ENCODE results near the gene AFAP1L1. TPM values are rescaled to one million over a fixed set of nuclear protein-coding genes. Genes with fewer than 3 reads are reported as not detected.
A peak's percentile ranks its signal among the peaks of the same experiment; 100 is the strongest.

The AFAP1L1 gene
- total and polyA plus RNA-seq, 9 of the 15 experiments (the other 6 are each of a cell fraction or from before 2014, with no cell fraction given): 0.01 to 0.12 (median 0.03) TPM; not detected in 4

DNA sequence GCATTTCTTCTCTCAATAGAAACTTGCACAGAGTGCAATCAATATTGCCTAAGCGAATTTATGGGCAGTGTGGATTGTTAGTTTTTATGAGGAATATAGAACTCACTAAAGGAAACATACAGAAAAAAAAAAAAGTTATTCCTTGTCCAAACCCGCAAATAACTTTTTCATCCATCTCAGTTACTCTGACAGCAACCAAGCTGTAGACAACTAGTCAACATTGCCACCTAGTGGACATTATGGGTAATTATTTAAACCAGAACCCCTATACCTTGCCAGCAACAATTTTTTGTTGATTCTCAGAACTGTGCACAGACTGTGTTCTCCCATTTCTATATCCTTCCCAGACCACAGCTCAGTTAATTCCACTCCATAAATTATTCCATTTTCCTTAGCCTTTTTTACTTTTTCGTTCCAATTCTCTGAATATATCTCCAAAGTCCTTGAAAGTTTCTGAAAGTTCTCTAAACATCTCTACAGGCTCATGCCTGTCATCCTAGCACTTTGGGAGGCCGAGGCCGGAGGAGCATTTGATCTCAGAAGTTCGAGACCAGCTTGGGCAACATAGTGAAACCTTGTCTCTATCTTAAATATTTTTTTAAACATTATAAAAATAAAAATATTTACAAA, 2.6 kb upstream of the AFAP1L1 start (continued):
- TF ChIP-seq, protein P1, sequence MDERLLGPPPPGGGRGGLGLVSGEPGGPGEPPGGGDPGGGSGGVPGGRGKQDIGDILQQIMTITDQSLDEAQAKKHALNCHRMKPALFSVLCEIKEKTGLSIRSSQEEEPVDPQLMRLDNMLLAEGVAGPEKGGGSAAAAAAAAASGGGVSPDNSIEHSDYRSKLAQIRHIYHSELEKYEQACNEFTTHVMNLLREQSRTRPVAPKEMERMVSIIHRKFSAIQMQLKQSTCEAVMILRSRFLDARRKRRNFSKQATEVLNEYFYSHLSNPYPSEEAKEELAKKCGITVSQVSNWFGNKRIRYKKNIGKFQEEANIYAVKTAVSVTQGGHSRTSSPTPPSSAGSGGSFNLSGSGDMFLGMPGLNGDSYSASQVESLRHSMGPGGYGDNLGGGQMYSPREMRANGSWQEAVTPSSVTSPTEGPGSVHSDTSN (CRISPR knock-in tag; IDR thresholded peaks at IDR 0.05; ENCODE audit: low read depth): no peak
- TF ChIP-seq, protein P1 (tag; conservative IDR thresholded peaks at IDR 0.05; ENCODE audit: low read depth): peak; percentile 62
- TF ChIP-seq SMC3 (conservative IDR thresholded peaks at IDR 0.05; ENCODE audit: insufficient read depth, low read depth, low read length) (peak; percentile 32; the same call in 1 of the 2 replicates), CBX5 (IDR thresholded peaks at IDR 0.05; ENCODE audit: borderline replicate concordance, low read depth) (0 out of 2 replicates have a peak, but pooled peaks have one; percentile 41), MLX (CRISPR knock-in tag; conservative IDR thresholded peaks at IDR 0.05) (no peak), ZNF146 (CRISPR knock-in tag; IDR thresholded peaks at IDR 0.05; ENCODE audit: unreplicated experiment) (no peak), DEAF1 (CRISPR knock-in tag; IDR thresholded peaks at IDR 0.05) (peak; percentile 61; the same call in 1 of the 2 replicates), ZNF79 (CRISPR knock-in tag; IDR thresholded peaks at IDR 0.05; ENCODE audit: low read depth) (no peak), YBX1 (IDR thresholded peaks at IDR 0.05) (no peak), TRIM28 (IDR thresholded peaks at IDR 0.05) (peak; percentile 69), LARP7 (IDR thresholded peaks at IDR 0.05) (no peak), XRCC5 (IDR thresholded peaks at IDR 0.05; ENCODE audit: low read depth, low read length) (no peak), RAD21 (CRISPR knock-in tag; conservative IDR thresholded peaks at IDR 0.05 in 1 of 2, IDR thresholded peaks at IDR 0.05 in 1 of 2) (peak; percentile 81 to 85), HDAC8 (tag; IDR thresholded peaks at IDR 0.05) (no peak), EZH2 (IDR thresholded peaks at IDR 0.05; ENCODE audit: borderline replicate concordance, low read depth, low read length) (no peak), SIN3A (IDR thresholded peaks at IDR 0.05; ENCODE audit: borderline replicate concordance in 2 of 2, control insufficient read depth in 1 of 2, low read depth in 2 of 2, low read length in 2 of 2) (no peak)
- TF ChIP-seq, protein P2, sequence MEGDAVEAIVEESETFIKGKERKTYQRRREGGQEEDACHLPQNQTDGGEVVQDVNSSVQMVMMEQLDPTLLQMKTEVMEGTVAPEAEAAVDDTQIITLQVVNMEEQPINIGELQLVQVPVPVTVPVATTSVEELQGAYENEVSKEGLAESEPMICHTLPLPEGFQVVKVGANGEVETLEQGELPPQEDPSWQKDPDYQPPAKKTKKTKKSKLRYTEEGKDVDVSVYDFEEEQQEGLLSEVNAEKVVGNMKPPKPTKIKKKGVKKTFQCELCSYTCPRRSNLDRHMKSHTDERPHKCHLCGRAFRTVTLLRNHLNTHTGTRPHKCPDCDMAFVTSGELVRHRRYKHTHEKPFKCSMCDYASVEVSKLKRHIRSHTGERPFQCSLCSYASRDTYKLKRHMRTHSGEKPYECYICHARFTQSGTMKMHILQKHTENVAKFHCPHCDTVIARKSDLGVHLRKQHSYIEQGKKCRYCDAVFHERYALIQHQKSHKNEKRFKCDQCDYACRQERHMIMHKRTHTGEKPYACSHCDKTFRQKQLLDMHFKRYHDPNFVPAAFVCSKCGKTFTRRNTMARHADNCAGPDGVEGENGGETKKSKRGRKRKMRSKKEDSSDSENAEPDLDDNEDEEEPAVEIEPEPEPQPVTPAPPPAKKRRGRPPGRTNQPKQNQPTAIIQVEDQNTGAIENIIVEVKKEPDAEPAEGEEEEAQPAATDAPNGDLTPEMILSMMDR (IDR thresholded peaks at IDR 0.05 in 2 of 3, conservative IDR thresholded peaks at IDR 0.05 in 1 of 3; ENCODE audit: insufficient read depth in 2 of 3, low read depth in 1 of 3, low read length in 3 of 3): peak; percentile 62 to 83 (median 72); a peak in 5 of 6 replicates
- TF ChIP-seq, protein P3, sequence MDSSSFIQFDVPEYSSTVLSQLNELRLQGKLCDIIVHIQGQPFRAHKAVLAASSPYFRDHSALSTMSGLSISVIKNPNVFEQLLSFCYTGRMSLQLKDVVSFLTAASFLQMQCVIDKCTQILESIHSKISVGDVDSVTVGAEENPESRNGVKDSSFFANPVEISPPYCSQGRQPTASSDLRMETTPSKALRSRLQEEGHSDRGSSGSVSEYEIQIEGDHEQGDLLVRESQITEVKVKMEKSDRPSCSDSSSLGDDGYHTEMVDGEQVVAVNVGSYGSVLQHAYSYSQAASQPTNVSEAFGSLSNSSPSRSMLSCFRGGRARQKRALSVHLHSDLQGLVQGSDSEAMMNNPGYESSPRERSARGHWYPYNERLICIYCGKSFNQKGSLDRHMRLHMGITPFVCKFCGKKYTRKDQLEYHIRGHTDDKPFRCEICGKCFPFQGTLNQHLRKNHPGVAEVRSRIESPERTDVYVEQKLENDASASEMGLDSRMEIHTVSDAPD (CRISPR knock-in tag; IDR thresholded peaks at IDR 0.05): no peak

Data from K562 (cell line).